C4-2B (cell line): ENCODE data around the gene RAPGEF6.

Source experiments
- H3K27ac ChIP-seq: fragments of 450-650 bp; 2 replicates; pipeline ENCODE4 v1.5.1; 2017
- ZFX ChIP-seq: fragments of 450-650 bp; IDR thresholded peaks from 2 replicates; pipeline ENCODE4 v1.6.1; 2017
- TF ChIP-seq, protein P1 (sequence below): fragments of 450-650 bp; conservative IDR thresholded peaks from 2 replicates; pipeline ENCODE4 v1.5.1; 2017; ENCODE audit warnings: mild to moderate bottlenecking

RAPGEF6 gene

DNA sequence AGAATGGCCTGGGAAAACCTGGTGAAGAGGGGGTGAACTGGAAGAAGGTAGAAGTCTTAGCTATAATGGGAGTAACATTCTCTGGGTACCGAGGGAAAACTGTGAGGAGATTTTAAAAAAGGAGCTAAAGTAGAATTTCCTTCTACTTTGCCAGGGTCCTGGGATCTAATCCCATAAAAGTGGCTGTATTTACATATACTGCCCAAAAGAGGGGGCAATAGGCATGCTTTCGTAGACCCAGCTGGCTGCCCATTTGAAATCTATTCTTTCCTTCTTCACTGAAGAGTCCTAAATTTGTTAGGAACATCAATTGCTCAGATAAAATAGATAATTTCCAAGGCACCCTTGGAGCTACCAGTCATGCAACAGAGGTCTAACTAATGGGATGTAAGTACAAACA lies 212.0 kb downstream of the RAPGEF6 start:
- H3K27ac ChIP-seq: no peak overlapping the region
- TF ChIP-seq, protein P1, sequence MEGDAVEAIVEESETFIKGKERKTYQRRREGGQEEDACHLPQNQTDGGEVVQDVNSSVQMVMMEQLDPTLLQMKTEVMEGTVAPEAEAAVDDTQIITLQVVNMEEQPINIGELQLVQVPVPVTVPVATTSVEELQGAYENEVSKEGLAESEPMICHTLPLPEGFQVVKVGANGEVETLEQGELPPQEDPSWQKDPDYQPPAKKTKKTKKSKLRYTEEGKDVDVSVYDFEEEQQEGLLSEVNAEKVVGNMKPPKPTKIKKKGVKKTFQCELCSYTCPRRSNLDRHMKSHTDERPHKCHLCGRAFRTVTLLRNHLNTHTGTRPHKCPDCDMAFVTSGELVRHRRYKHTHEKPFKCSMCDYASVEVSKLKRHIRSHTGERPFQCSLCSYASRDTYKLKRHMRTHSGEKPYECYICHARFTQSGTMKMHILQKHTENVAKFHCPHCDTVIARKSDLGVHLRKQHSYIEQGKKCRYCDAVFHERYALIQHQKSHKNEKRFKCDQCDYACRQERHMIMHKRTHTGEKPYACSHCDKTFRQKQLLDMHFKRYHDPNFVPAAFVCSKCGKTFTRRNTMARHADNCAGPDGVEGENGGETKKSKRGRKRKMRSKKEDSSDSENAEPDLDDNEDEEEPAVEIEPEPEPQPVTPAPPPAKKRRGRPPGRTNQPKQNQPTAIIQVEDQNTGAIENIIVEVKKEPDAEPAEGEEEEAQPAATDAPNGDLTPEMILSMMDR: peak; percentile 71
- TF ChIP-seq ZFX: no peak

DNA sequence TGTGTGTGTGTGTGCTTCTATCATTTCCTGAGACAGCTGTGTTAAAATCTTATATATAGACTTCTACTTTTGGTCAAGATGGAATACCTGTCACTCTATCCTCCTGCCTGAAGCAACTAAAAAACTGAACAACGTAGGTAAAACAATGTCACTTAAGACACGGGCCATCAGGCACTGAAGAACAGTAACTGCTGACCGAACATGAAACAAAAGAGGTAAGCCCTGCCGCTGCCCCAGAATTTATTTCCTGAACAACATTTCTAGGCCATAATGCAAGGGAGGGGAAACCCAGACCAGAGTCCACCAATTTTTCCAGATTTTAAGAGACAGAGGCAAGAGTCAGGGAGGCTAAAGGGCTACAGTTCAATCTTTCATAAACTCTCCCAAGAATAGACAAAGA lies 215.2 kb downstream of the RAPGEF6 start:
- no peak overlapping the region for H3K27ac ChIP-seq
- TF ChIP-seq, protein P1: no peak
- no peak for TF ChIP-seq ZFX

DNA sequence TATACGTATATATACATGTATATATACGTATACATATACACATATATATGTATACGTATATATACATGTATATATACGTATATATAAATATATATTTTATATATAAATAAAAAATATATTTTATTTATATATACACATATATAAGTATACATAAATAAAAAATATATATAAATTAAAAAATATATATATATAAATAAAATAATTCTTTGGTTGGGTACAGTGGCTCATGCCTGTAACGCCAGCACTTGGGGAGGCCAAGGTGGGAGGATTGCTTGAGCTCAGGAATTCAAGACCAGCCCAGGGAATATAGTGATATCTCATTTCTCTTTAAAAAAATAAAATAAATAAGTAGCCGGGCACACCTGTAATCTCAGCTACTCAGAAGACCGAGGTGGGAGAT lies 216.2 kb downstream of the RAPGEF6 start:
- H3K27ac ChIP-seq: no peak overlapping the region
- TF ChIP-seq, protein P1: no peak
- no peak for TF ChIP-seq ZFX

DNA sequence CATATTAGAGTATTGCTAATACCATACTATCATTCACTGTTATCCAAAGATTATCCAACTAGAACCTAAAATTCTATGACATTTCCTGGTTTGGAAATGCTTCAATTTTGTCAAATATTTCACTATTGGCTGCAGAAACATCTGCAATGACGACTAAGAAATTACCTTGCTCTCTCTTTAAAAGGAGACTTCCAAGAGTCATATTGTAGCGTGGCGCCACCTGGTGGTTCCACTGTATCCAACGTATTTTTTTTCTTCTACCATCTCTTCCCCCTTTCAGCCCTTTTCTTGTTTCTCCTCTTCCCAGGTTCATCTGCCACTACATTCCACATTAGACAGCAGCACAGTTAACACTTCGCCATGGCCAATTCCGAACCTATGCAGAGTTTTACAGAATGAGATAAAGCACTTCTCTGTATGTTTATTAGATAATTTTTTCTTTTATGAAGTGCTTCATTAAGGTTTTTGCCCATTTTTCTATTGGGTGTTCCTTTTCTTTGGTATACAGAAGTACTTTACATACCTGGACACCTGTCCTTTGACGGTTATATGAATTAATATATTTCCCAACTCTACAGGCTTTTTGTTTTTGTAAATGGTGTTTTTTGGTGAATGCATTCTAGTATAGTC lies 217.7 kb downstream of the RAPGEF6 start:
- no peak overlapping the region for H3K27ac ChIP-seq
- no peak for TF ChIP-seq ZFX
- TF ChIP-seq, protein P1: peak; percentile 92

DNA sequence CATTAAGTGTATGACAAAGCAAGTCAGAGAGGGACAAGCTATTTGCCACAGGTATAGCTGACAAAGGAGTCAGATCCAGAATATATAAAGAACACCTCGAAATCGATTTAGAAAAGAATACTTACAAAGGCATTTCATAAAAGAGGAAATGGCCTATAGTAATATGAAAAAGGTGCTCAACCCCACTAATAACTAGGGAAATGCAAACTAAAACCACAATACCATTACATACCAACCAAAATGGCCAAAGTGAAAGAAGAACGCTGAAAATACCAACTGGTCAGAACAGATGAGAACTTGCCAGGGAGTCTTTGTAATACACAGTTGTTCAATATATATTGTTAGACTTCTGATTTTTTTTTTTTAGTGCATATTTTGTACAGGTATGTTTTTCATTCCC lies 218.3 kb downstream of the RAPGEF6 start:
- H3K27ac ChIP-seq: no peak overlapping the region
- TF ChIP-seq ZFX: no peak
- TF ChIP-seq, protein P1: no peak

DNA sequence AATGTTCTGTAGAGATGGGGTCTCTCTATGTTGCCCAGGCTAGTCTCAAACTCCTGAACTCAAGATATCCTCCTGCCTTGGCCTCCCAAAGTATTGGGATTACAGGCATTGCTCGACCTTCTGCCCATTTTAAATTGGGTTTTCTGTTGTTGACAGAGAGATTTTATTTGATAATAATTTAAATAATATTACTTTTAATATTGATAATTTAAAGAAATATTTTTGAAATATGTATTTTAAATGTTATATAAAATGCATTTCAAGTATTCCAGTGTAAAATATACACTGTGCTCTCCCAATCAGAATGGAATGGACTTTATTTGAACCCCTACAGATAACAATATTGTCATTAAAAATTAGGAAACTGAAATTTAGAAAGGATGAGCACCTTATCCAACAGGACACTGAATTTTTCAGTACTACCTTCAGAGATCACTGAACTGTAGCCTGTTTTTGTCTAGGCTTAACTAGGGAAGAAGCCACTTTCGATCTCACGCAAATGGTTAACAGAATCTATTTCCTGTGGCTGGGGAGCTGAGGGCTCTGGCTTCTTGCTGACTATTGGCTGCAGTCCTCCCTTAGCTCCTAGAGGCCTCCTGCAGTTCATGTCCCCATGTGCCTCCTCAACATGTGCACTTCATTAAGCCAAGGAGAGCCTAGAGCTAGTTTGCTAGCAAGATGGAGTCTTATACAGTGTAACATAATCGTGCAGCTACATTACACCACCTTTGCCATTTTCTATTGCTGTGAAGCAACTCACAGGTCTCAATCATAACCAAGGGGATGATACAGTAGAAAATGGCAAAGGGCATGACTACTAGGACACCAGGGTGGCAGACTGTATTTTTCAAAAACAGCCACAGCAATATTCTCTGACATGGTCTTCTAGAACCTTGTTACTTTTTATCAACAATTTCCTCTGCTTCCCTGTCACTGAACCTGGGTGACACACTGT lies 221.1 kb downstream of the RAPGEF6 start:
- no peak overlapping the region for H3K27ac ChIP-seq
- no peak for TF ChIP-seq ZFX
- TF ChIP-seq, protein P1: no peak

DNA sequence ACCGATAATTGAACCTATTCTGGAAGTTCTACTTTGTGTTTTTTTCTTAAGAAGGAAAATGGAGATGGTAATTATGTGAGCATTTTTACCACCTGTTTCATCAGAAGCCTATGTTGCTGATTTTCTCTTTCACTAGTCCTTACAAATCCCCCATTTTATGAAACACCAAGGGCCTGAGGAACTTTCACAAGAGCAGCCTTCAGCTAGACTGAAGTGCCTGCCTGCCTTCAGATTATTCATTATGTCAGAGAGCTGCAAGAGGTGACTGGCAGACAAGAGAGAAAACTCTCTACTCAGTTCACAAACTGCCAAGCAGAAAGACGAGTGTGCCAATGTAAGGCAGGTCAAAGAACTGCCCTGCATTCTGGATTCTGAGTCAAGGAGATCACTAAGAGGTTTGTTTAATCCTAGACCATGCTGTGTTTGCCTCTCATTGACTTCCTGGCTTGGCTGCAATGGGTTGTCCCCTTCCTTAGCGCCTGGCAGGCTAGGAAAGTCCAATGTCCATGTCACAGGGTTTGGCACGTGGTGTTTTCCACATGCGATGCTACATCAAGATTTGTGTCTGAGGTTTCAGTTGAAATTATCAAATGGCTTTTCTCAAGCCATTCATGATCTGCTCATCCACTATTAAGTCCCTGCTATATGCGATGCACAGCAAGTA lies 227.9 kb downstream of the RAPGEF6 start:
- TF ChIP-seq ZFX: no peak
- TF ChIP-seq, protein P1: no peak

More for the DNA sequence above, 227.9 kb downstream of the RAPGEF6 start:
- H3K27ac ChIP-seq: no peak overlapping the region
